GM12801 (cell line): ENCODE measurements around the gene CDKN2A.

Experiments used
- CTCF ChIP-seq: IDR thresholded peaks from one replicate; pipeline ENCODE4 v1.5.1; 2011; ENCODE audit warnings: control low read depth; ENCODE audit not compliant: insufficient read length; ENCODE audit errors: extremely low read depth

CDKN2A gene

GRCh38 chr9:21995006-21995665 lies 944 bp upstream of the CDKN2A start:
- no peak for TF ChIP-seq CTCF

- TF ChIP-seq CTCF: no peak
These were observed 389 bp upstream of the CDKN2A start, which contains the start of gene CDKN2B-AS1 for GRCh38 chr9:21994556-21995005. Gene CDKN2B-AS1, plus strand, starts transcription at chr9:21994791.

GRCh38 chr9:21993007-21993406 lies 1.2 kb downstream of the CDKN2A start:
- TF ChIP-seq CTCF: no peak

GRCh38 chr9:21991072-21991959 lies 2.9 kb downstream of the CDKN2A start:
- no peak for TF ChIP-seq CTCF

GRCh38 chr9:21989440-21990189 lies 4.6 kb downstream of the CDKN2A start:
- no peak for TF ChIP-seq CTCF

- TF ChIP-seq CTCF: no peak
These were observed 5.9 kb downstream of the CDKN2A start for GRCh38 chr9:21988056-21988990.
